Left kidney (tissue), 2 donors: ENCODE measurements around the gene RBM26. TPM values are rescaled to one million over a fixed set of nuclear protein-coding genes. Genes with fewer than 3 reads are reported as not detected.

Source experiments
- DNase-seq: peaks from one replicate; pipeline ENCODE4 v3.0.0-alpha.2; 2013
- polyA plus RNA-seq: library from polyadenylated mRNA; unstranded; fragments of 120-200 nt; gene quantifications from one replicate; pipeline ENCODE4 v1.2.1, GENCODE V29; 2013; ENCODE audit not compliant: insufficient read length

RBM26 gene
- polyA plus RNA-seq, 1 donor, result 104 TPM

GRCh38 chr13:79336966-79337365 is 69.1 kb downstream of the RBM26 start:
- no peak for DNase-seq

GRCh38 chr13:79328510-79328909 is 77.5 kb downstream of the RBM26 start:
- DNase-seq, result no peak

- DNase-seq, result no peak
Observed at GRCh38 chr13:79320433-79320832, 85.6 kb downstream of the RBM26 start.

- DNase-seq, result no peak
Observed at GRCh38 chr13:79318664-79319063, 87.4 kb downstream of the RBM26 start.

GRCh38 chr13:79317856-79318255 is 88.2 kb downstream of the RBM26 start:
- no peak for DNase-seq

- DNase-seq, result no peak
Observed at GRCh38 chr13:79314652-79315051, 91.4 kb downstream of the RBM26 start.

- DNase-seq, result no peak
Observed at GRCh38 chr13:79312340-79312855, 93.7 kb downstream of the RBM26 start.

GRCh38 chr13:79311386-79311785 is 94.7 kb downstream of the RBM26 start:
- DNase-seq, result no peak

- DNase-seq, result no peak
Observed at GRCh38 chr13:79309690-79310089, 96.4 kb downstream of the RBM26 start.

- no peak for DNase-seq
Observed at GRCh38 chr13:79307866-79308298, 98.2 kb downstream of the RBM26 start.

- no peak for DNase-seq
Observed at GRCh38 chr13:79307433-79307861, 98.6 kb downstream of the RBM26 start.

- DNase-seq, result no peak
Observed at GRCh38 chr13:79306650-79307049, 99.4 kb downstream of the RBM26 start.

GRCh38 chr13:79297128-79297527 is 108.9 kb downstream of the RBM26 start:
- no peak for DNase-seq

GRCh38 chr13:79295906-79296706 is 109.9 kb downstream of the RBM26 start:
- DNase-seq, result no peak

- no peak for DNase-seq
Observed at GRCh38 chr13:79290595-79291244, 115.3 kb downstream of the RBM26 start.

GRCh38 chr13:79289571-79289970 is 116.5 kb downstream of the RBM26 start:
- DNase-seq, result no peak

- no peak for DNase-seq
Observed at GRCh38 chr13:79287939-79288795, 117.9 kb downstream of the RBM26 start.

GRCh38 chr13:79285159-79285558 is 120.9 kb downstream of the RBM26 start:
- no peak for DNase-seq

- DNase-seq, result no peak
Observed at GRCh38 chr13:79283742-79284141, 122.3 kb downstream of the RBM26 start.

- DNase-seq, result no peak
Observed at GRCh38 chr13:79282976-79283375, 123.1 kb downstream of the RBM26 start.

GRCh38 chr13:79282508-79282907 is 123.5 kb downstream of the RBM26 start:
- no peak for DNase-seq

- no peak for DNase-seq
Observed at GRCh38 chr13:79281339-79281747, 124.7 kb downstream of the RBM26 start.
